Vagina (tissue), 2 donors: Measurements from ENCODE around the gene FAM151B.

Source experiments
- POLR2A ChIP-seq, 2 donors: fragments of 450-650 bp; IDR thresholded peaks; one replicate each; pipeline ENCODE4 v1.6.1; 2017; ENCODE audit warnings: antibody characterized with exemption in 2 of 2, mild to moderate bottlenecking in 2 of 2, moderate library complexity in 2 of 2
- POLR2AphosphoS5 ChIP-seq, 2 donors: sonication (generic); formaldehyde crosslinking; IDR thresholded peaks; one replicate each; pipeline ENCODE4 v1.9.0; 2017; ENCODE audit warnings: antibody characterized with exemption in 2 of 2, mild to moderate bottlenecking in 2 of 2, low read depth in 1 of 2; ENCODE audit not compliant: insufficient read depth in 1 of 2
- TF ChIP-seq, protein P1 (sequence below), 3 experiments: fragments of 450-650 bp in 2 of 3; fragments of 200-600 bp in 1 of 3; sonication (generic) in 1 of 3; IDR thresholded peaks; one replicate each; pipeline ENCODE4 v1.5.1; 2017 to 2019; ENCODE audit warnings: antibody characterized with exemption in 3 of 3, mild to moderate bottlenecking in 2 of 3, moderate library complexity in 2 of 3

DNA sequence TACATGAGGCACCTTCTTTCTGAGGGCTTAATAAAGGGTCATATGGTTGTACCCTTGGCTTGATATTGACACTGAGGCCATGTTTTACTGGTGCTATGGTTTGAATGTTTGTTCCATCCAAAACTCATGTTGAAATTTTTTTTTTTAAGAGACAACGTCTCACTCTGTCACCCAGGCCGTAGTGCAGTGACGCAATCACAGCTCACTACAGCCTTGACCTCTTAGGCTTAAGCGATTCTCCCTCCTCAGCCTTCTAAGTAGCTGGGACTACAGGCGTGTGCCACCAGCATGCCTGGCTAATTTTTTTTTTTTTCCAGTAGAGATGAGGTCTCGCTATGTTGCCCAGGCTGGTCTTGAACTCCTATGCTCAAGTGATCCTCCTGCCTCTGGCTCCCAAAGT is 20.9 kb downstream of the FAM151B start:
- no peak for TF ChIP-seq POLR2AphosphoS5 (IDR thresholded peaks at IDR 0.05; ENCODE audit: insufficient read depth in 1 of 2, low read depth in 1 of 2)
- no peak for TF ChIP-seq POLR2A (IDR thresholded peaks at IDR 0.05)
- TF ChIP-seq, protein P1, sequence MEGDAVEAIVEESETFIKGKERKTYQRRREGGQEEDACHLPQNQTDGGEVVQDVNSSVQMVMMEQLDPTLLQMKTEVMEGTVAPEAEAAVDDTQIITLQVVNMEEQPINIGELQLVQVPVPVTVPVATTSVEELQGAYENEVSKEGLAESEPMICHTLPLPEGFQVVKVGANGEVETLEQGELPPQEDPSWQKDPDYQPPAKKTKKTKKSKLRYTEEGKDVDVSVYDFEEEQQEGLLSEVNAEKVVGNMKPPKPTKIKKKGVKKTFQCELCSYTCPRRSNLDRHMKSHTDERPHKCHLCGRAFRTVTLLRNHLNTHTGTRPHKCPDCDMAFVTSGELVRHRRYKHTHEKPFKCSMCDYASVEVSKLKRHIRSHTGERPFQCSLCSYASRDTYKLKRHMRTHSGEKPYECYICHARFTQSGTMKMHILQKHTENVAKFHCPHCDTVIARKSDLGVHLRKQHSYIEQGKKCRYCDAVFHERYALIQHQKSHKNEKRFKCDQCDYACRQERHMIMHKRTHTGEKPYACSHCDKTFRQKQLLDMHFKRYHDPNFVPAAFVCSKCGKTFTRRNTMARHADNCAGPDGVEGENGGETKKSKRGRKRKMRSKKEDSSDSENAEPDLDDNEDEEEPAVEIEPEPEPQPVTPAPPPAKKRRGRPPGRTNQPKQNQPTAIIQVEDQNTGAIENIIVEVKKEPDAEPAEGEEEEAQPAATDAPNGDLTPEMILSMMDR (IDR thresholded peaks at IDR 0.05), result no peak
